Inflammatory macrophage treated with lipopolysaccharide for 1 hour (primary cell): Measurements from ENCODE around the gene SORBS1.

Experiments used
- DNase-seq, 2 donors: peaks; one replicate each; pipeline ENCODE4 v3.0.0-alpha.2; 2020 to 2022

The SORBS1 gene

GRCh38 chr10:95456516-95456915 is 104.7 kb downstream of the SORBS1 start:
- DNase-seq, result no peak

DNA sequence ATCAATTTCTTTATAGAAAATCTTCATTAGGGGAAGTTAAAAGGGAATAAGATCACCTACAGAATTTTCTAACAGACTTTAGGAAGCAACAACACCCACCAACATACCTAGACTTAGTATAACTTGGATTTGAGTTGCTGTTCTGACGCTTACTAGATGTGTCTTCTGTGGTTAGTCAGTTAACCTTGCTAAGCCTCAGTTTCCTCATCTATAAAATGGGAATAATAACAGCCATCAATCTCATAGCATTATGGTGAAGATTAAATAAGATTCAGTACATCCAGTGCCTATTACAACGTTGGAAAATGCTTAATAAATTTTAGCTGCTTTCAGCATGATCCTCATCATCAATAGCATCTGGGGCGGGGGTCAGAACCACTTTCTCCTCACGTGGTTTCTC is 106.2 kb downstream of the SORBS1 start:
- no peak for DNase-seq

DNA sequence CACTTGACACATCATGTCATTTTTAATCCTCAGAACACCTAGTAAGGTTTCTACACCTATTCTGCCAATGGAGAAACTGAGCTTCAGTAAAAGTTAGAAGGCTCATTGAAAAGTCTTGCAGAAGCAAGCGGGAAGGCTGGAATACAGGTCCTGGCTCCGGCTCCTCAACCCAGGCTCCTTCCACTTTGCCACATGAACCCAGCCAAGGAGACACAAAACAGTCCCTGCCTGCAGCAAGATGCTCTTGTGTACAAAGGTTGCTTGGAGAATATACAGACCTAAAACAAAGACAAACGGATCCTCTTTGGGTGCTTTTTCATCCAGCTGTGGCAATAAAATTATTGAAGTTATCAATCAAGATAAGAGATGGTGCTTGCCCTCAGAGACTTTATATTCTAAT is 106.8 kb downstream of the SORBS1 start:
- DNase-seq, result no peak

- DNase-seq, result no peak
Observed at GRCh38 chr10:95451568-95452524, 109.3 kb downstream of the SORBS1 start.

DNA sequence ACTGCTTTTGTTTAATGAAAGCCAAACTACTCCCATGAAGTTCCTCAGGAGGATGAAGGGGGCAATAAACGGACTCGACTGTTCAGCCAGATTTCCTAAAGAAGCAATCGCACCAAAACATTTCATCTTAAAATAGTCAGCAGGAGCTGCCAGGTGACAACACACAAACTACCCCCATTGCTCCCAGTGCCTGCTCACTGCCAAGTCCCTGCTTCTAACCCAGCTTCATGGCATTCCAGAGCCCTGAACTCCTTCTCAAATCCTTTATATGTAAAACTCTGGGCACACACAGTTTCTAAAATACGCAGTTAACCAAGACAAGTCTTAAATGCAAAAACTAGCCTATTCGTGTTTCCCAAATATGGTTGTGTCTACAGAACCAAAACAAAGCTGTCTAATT is 110.0 kb downstream of the SORBS1 start:
- no peak for DNase-seq

- DNase-seq, result no peak
Observed at GRCh38 chr10:95450188-95450587, 111.0 kb downstream of the SORBS1 start.

GRCh38 chr10:95447685-95448084 is 113.5 kb downstream of the SORBS1 start:
- no peak for DNase-seq

DNA sequence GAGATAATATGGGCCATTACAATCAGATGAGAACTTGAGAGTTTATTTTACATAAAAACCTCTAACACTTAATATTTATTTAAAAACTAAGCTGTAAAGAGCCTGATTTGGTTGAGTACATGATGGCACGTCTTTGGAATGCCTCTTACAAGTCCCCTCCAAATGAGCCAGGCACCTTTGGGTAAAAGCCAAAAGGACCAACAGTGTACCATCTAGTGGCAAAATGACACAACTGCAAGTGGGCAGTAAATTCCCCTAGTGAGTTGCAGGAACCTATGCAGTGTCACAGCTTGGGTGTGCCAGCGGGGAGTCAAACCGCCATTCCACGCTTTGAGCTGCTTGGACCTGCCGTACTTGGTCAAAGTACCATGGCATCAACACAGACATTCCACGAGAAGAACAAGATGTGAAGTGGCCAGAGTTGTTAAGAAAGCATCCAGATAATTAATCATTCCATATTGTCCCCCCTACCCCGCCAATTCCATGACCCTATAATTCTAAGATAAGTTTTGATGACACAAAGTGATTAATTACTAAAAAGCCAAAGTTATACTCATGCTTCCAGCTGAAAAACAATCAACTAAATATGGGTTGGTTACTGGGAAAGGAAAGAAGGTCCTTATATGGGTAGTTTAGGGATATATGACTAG is 115.2 kb downstream of the SORBS1 start:
- peak; percentile 43 to 66 for DNase-seq

DNA sequence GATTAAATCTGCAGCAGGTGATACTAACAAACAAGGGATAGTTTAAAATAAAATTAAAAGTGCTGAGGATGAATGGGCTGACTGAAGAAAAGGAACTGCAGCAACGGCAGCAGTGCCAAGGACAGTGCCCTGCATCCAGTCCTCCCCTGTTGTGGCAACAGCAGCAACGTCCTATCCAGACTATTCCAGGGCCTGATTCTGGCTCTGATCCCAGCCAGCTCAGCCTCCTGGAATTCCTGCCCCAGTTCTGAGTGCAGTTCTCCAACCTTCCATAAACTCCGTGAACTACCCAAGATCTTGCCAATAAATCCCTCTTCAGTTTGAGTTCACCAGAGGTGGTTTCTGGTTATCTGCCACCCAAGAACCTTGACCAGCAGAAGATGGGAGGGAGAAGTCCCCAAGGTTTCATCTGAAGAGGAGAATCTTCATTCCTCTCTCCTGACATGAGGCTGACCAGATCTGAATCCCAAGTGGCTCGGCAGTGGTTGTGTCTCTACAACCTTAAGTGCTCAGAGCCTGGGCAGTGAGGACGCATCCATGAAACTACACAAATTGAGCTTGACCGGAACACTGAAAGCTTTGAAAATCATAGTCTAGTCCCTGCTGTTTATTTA is 115.8 kb downstream of the SORBS1 start:
- no peak for DNase-seq

DNA sequence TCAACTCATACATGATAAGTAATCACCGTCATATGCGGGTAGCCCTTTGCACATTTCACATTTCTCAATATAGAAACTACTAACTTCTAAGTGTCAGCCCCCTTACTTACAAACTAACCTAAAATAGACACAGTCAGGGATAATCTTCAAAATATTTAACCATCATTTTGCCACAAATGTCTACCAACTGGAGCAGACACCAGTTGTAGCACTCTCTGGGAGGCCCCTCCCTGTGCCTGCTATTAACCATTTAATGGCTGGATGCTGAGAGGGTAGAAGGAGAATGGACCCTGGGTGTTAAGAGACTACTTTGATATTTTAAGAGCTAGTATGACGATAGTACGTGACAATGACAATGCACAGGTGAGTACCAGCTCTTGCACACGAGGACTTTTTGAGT is 116.4 kb downstream of the SORBS1 start:
- no peak for DNase-seq

GRCh38 chr10:95443636-95444035 is 117.5 kb downstream of the SORBS1 start:
- no peak for DNase-seq

- no peak for DNase-seq
Observed at GRCh38 chr10:95442341-95442740, 118.8 kb downstream of the SORBS1 start.

GRCh38 chr10:95441547-95441923 is 119.6 kb downstream of the SORBS1 start:
- no peak for DNase-seq

GRCh38 chr10:95440756-95441546 is 120.2 kb downstream of the SORBS1 start:
- no peak for DNase-seq

GRCh38 chr10:95440038-95440725 is 121.0 kb downstream of the SORBS1 start:
- no peak for DNase-seq

DNA sequence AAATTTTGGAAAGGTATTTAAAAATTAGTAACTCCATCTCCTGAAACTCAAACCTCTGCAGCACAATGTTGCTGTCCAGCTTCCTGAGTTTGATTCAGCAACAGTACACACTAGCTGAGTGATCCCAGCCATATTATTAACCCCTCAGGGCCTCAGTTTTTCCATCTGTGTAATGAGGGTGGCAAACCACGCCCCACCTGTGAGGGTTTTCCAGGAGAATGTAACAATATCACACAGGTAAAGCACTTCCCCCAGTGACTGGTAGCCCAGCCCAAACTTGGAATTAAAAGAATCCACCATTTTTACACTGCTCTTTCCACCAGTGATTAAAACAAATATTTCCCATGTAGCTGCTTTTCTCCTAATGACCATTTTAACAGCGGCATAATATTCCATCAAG is 122.4 kb downstream of the SORBS1 start:
- DNase-seq, result no peak

- no peak for DNase-seq
Observed at GRCh38 chr10:95437669-95438068, 123.5 kb downstream of the SORBS1 start.

DNA sequence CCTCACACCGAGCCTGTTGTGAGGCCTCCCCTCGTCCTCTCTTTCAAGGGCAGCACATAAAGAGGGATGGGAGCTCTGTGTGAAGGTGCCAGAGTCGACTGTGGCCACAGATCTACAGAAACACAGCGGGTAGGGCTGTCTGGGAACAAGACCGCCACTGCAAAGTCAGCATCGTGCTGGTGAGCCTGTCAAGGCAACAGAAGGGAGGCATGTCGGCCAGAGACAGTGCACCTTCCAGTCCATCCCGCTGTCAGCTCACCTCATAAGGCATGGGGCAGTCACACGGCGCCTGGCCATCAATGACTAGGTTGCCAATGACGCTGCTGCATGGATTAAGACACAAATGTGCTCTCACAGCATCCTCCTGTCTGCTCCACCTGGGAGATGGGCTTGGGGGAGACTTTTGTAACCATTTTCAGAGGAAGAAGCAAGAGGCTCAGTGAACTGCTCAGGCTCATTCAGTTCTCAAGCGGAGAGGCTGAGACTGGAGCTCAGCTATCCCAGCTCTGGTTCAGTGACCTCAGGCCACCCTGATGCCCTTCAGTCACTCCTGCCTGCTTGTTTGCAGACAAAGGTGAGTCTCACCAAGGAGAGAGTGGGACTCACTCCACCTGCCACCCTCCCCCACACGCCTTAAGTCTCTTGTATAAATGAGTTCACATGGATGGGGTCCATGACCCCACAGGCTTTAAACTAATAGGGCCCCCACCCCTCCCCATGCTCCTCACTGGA is 125.5 kb downstream of the SORBS1 start:
- no peak for DNase-seq

- DNase-seq, result peak; percentile 9 to 15
Observed at GRCh38 chr10:95434583-95434982, 126.6 kb downstream of the SORBS1 start.

GRCh38 chr10:95431900-95432342 is 129.2 kb downstream of the SORBS1 start:
- no peak for DNase-seq

GRCh38 chr10:95430231-95430951 is 130.8 kb downstream of the SORBS1 start:
- peak in 1 of 2 donors; percentile 52 for DNase-seq
